ENCODE measurements around the gene CHST9.
"Not testable (repeated sequence)": the region's sequence is repeated elsewhere in the genome, so short reads cannot be mapped to it uniquely, and the experiment has no call there.

The CHST9 gene

DNA sequence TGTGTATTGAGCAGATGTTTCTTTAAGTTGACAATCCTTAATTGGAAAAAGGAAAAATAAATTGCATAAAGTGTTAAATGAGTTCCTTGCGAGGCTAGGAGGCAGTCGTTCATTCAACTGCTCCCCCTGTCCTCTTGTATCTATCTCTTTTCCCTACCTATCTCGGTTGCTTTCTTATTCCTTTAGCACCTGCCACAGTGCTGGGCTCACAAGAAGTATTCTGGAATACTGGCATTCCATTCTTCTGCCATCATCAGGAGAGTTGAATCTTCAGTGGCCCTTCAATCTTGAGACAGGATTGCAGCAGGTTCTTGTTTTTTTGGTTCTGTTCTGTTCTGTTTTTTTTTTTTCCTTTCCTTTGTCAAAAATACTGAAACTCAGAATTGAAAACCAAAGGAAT, 176.5 kb downstream of the CHST9 start:
- in situ Hi-C loops (cut with HindIII; ENCODE audit: low sequenced_read_pairs), result no loop called here

DNA sequence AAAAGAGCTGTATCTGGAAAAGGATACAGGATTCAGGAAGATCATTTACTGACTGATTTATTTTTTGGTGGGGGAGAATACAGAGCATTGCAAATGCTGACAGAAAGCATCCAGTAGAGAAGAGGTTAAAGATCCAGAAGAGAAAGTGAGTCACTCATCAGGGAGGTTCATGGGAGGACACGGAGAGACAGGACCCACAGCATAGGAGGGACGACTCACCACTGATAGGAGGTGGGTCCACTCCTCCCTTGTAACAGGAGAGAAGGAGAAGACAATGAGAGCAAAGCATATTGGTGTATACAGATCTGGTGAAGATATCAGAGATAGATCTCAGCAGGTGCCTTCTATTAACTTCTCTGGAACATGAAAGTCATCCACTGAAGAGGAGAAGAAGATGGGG, 177.2 kb downstream of the CHST9 start:
- in situ Hi-C loops (cut with HindIII; ENCODE audit: low sequenced_read_pairs), result no loop called here

DNA sequence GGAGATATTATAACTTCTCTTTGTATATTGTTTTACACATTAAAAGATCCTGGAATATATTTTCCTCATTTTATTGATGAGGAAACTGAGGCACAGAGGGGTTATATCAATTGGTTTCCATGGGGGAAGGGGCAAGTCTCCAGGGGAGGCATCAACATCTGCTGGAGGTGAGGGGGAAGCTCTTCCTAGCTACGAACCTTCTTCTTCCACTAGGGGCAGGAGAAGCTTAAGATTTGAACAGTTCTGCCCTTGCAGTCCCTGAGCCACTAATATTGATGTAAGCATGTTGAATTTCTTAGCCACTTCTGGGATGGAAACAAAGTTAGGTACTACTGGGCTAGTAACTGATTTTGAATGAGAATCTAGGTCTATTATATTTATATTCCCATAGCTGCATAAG, 179.5 kb downstream of the CHST9 start:
- in situ Hi-C loops (cut with HindIII; ENCODE audit: low sequenced_read_pairs), result no loop called here

DNA sequence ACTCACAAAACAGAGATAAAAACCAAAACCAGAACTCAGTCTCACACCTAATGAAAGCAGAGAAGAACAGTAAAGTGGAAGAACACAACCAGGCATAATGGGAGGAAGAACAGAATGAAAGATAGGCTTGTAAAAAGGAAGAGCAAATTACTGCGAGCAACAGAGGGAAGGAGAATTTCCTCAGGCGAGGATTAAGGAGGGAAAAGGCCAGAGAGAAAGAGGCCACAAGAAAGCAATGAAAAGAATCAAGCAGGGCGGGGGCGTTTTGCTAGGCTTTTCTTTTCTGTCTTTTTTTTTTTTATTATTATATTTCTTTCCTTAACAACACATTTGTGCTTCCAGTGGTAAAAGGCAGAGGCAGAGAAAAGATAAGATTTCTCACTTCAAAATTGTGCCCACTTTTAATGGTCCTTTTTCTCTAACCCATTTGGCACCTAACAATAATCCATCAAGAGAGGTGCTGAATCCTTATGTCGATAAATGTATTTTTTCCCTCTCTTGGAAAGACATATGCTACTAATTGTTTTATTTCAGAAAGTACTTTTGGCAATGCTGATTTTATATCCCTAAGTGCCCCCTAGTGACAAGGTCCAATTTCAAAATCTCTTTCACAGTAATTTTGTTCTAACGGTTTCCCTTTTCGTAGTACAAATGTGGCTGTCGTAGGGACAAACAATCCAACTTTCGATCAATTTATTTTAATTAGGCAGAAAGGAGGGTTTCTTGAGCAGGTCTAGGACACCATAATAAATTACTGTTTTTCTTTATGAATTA, 180.9 kb downstream of the CHST9 start:
- in situ Hi-C loops (cut with HindIII; ENCODE audit: low sequenced_read_pairs), result no loop called here

DNA sequence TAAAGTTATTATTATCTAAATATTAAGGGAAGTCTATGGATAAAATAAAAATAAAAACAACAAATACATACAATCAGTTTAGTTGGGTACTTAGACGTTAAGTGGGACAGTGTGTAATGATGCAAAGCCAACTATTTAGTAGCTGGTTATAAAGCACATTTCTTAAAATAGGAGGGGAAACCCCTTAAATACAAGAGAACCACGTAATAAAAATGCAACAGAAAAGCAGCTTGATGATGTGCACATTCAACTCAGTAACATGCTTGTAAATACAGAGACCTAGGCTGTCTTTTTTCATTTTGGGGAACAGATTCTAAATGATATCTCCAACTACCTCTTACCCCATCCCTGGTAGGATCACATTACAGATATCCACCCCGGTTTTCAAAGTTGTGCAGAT, 185.3 kb downstream of the CHST9 start:
- in situ Hi-C loops (cut with HindIII; ENCODE audit: low sequenced_read_pairs), result no loop called here

DNA sequence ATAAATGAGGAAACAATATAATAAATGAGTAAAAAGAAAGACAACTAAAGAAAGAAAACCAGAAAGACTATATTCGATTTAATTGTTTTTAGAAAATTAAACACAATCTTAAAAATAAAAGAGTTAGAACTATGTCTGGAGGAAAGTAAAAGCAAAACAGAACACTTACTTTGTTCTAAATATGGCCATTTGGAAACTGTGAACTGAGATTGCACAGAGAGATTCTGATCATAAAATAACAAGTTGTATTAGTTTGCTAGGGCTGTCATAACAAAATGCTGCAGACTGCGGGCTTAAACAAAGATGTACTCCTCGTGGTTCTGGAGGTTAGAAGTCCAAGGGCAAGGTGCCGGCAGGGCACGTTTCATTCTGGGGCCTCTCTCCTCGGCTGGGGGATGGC, 191.5 kb downstream of the CHST9 start:
- in situ Hi-C loops (cut with HindIII; ENCODE audit: low sequenced_read_pairs), result no loop called here

DNA sequence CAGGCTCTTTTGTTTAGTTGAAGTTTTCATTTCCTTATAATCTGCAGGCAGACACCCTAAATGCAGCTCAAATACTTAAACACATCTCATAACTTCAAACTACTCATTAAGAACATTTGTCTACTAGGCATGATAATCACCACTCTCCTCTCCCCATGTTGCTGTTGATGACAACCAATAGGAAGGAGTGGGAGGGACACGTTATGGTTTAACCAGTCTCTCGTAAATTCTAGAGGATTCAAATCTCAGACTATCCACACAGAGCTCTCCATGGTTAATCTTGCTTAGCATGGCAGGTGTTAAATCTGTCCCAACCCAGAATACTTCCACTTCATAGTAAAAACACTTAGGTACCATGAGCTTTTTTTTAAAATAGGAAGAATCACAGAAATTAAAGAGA, 192.2 kb downstream of the CHST9 start:
- in situ Hi-C loops (cut with HindIII; ENCODE audit: low sequenced_read_pairs), result no loop called here

DNA sequence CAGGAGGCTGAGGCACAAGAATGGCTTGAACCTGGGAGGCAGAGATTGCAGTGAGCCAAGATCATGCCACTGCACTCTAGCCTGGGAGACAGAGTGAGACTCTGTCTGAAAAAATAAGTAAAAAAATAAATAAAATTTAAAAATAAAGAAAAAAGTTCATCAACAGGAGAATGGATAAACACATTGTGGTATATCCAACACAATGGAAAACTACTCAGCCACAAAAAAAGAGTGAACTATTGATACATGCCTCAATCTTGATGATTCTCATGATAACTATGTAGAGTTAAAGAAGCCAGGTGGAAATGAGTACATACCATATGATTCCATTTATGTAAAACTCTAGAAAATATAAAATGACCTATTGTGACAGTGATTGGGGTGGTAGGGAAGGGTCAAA, 195.3 kb downstream of the CHST9 start:
- in situ Hi-C loops (cut with HindIII; ENCODE audit: low sequenced_read_pairs), result no loop called here

DNA sequence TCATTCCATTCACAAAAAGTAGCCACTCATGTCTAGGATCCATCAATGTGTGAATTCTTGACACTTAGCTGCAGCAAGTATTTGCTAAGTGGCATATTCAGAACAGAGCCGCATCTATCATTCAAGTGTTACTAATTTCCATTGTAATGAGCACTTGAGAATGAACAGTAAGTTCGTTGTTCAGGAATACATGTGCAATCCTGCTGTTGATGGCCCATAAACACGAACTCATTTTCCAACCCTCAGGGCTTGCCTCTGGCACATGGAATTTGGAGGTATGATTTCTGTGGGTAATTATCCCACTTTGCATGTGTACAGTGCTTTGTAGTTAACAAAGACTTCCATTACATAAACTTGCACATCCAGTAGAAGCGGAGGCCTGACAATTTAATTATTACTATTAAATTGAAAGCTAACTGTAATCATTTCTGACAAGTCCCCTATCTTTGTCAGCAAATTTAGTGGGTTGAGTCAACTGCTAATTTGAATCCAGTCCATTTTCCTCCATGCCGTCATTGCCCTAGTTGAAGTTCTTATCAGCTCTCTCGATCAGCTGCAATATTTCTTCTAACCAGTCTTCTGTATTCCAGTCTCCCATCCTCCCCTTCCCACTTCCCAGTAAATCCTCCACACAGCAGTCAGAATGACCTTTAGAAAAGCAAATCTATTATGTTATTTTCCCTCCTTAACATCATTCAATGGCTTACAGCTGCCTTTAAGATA, 203.6 kb downstream of the CHST9 start:
- in situ Hi-C loops (cut with HindIII; ENCODE audit: low sequenced_read_pairs), result no loop called here

DNA sequence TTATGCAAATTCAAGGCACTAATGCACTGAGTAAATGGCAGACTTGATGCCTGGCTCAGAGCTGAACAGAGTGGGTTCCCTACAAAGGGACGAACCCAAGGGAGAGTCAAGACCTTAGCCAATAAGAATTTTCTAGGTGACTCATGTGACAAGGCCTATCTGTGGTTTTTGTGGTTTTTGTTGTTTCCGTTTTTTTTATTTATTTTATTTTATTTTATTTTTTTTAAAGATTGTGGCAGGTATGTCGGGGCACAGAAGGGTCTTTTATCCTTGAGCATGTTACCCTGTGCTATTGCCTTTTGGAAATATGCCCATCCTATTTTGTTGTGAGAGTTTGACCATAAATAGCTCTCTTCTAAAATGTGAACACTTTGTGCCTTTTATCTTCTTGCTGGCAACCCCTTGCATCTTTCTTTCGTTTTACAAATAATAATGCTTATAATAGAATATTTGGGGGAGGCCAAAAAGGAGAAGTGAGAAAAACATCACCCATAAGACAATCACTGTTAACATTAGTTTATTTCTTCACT, 206.2 kb downstream of the CHST9 start:
- in situ Hi-C loops (cut with HindIII; ENCODE audit: low sequenced_read_pairs), result no loop called here

DNA sequence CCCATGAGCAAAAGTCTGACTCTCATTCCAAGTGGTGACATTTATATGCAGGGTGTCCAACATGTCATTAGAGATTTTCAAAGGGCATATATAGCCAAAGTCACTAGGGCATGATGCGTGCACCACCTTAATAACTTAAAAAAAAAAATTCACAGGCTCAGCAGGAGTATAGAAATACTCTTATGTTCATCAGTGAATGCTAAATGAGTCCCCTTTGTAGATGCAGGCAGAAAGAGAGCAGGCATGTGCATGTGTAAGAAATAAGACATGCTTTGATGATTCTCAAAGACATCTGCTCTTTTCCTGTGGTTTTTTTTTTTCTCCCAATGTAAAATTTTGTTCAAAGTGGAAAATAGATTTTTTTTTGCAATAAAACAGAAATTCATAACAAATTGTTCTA, 207.3 kb downstream of the CHST9 start:
- in situ Hi-C loops (cut with HindIII; ENCODE audit: low sequenced_read_pairs), result no loop called here

DNA sequence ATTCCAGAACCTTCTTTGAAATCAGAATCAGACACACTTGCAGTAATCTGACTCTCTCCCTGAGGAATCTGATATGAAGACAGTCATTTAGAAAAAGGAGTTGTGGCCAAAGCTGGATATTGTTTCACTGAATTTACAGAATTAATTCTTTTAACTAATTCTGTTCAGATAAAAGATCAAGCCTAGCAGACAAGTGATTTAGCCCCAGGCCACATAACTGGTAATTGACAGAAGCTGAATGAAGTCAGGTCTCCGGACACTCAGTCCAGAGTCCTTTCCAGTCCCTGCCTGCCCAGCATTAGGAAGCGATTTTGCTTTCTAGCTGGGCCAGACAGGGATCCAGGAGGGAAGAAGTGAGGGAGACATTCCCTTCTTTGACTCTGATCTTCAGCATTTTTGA, 208.9 kb downstream of the CHST9 start:
- in situ Hi-C loops (cut with HindIII; ENCODE audit: low sequenced_read_pairs), result no loop called here

DNA sequence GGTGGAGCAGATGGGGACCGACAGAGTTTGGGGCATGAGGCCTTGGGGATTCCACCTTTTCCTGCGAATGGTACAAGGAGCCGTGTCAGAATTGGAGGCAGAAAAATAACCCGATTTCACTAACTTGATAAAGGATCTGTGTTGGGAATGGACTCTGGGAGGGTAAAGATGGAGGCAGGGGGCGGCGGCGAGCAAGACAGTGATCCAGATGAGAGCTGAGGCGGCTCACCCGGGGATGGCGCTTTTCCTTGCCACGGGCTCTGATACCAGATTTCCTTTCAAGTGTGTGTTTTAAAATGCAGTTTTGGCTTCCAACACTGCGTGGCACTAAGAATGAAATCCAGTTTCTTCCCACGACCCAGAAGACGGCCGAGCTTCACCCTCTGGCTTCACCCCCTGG, 212.6 kb downstream of the CHST9 start:
- in situ Hi-C loops (cut with HindIII; ENCODE audit: low sequenced_read_pairs), result not testable (repeated sequence)

DNA sequence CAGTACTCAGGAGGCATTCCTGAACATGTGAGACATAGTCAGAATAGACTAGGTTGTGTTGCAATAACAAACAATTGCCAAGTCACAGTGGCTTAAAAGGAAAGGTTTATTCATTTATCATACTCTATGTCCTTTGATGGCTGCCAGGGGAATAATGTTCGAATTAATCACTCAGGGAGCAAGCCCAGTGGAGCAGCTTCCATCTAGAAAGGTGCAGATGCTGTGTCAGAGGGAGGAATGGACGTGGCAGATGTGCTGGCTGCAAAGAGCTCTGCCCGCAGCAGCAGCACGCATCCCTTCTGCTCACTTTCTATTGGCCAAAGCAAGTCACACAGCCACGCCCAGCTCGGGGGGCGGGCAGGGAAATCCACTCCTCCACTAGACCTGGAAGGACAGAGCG, 213.7 kb downstream of the CHST9 start:
- in situ Hi-C loops (cut with HindIII; ENCODE audit: low sequenced_read_pairs), result no loop called here

DNA sequence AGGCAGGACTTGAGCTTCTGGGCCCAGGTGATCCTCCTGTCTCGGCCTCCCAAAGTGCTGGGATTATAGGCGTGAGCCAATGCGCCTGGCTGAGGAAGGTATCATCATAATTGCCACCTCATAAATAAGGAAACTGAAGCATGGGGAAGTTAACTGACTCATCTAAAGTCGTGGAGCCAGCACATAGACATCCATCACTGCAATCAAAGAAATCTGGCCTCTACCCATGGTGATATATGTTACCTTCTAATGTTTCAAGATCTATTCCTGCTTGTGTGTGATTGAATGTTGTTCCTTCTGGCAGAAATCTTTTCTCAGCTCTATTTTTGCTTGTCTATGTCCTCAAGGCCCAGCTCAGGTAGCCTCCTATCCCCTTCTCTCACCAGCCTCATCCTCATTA, 214.5 kb downstream of the CHST9 start:
- in situ Hi-C loops (cut with HindIII; ENCODE audit: low sequenced_read_pairs), result no loop called here

DNA sequence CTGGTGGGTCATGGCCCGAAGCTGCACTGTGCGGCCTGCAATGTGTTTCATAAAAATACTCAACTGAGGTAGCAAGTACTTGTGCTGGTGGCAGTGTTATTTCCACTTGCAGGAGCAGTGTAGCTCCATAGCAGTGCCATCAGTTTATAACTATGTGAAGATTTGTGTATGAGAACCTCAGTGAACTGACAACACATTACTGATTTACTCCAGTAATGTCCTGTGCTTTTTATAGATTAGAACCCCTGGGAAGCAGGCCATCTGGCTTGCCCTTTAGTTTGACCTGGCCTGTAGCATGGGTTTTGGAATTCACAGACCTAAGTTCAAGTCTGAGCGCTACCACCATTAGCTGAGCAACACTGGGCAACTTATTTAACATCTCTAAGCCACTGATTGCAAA, 219.9 kb downstream of the CHST9 start:
- in situ Hi-C loops (cut with HindIII; ENCODE audit: low sequenced_read_pairs), result no loop called here

DNA sequence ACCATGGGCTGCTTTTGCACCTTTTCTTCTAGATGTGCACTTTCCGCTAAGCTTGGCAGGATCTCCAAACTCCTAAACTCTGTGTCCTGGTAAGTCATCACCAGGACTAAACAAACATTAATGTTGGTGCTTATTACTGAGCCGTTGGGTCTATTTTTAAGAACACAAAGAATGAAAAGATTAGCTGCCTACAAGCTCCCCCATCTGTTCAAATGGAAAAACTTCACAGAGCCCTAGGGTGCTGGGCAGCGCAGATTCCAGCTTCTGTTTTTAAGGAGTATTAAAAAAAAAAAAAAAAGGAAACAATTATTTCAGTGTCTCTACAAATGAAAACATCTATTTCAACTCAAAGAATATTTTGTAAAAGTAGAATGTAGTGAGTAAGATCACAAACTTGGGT, 221.8 kb downstream of the CHST9 start:
- in situ Hi-C loops (cut with HindIII; ENCODE audit: low sequenced_read_pairs), result no loop called here

DNA sequence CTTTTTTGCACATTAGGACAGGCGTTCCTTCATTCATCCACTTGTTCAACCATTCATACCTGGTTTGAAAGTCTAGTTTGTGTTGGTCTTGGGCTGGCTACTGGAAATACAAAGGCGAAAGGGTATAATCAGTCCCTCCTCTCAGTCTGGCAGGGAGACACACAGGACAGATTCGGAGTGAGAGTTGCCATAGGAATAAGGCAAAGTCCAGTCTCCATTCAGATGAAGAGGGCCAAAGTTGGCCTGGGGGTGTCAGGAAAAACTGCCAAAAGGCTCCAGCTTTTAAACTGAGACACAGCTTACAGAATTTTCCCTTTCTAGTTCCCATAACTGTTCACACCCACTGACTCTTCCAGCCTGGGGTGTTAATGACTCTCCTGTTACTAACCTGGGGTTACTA, 223.3 kb downstream of the CHST9 start:
- in situ Hi-C loops (cut with HindIII; ENCODE audit: low sequenced_read_pairs), result no loop called here

DNA sequence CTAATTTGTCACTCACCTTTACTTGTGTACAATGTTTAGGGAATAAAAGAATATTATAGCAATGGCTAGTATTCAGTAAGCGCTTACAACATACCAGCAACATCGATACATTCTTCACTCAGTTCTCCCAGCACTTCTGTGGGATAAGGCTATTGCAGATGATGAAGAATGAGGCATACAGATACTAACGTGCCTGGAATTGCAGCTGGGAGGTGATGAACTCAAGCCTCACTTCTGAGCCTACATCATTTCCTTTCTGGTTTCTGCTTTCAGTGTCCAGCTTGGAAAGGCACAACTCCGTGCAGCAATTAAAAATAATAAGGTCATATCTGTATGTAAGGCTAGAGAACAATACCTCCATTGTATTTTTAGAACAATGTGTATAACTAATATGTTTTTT, 224.2 kb downstream of the CHST9 start:
- in situ Hi-C loops (cut with HindIII; ENCODE audit: low sequenced_read_pairs), result no loop called here

DNA sequence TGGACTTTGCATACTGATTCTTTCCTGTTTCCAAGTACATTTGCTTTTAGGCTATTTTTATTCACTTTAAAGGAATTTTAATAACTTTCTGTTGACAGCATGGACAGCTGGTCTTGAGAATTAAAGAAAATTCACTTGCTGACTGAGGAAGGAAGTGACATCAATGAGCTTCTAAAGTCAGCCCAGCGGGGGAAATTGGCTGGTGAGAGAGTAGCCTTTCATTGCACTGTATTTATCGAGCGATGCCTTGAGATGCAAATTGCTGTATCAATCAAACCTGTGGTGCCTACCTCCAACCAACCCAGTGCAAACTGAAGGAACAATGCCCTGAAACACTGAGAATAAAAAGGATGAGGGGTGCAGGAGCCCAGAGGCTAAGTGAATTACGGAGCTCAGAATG, 228.2 kb downstream of the CHST9 start:
- in situ Hi-C loops (cut with HindIII; ENCODE audit: low sequenced_read_pairs), result no loop called here

DNA sequence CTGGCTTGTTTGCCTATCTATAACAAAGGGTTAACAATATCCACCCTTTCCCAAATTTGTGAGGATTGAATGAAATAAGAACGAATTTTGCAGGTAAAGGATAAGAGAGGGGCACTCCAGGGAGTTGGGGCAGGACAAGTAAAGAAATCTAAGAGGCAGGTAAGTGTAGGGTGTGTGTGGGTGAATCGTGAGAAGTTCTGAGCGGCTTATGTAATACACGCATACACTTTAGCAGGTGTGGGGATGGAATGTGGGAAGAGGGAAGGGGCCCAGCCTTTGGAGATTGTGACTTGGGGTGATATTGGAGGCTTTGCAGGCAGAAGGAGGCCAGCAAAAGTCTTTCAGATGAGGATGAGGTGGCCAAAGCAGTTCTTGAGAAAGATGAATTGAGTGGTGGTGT, 236.4 kb downstream of the CHST9 start:
- in situ Hi-C loops (cut with HindIII; ENCODE audit: low sequenced_read_pairs), result no loop called here

DNA sequence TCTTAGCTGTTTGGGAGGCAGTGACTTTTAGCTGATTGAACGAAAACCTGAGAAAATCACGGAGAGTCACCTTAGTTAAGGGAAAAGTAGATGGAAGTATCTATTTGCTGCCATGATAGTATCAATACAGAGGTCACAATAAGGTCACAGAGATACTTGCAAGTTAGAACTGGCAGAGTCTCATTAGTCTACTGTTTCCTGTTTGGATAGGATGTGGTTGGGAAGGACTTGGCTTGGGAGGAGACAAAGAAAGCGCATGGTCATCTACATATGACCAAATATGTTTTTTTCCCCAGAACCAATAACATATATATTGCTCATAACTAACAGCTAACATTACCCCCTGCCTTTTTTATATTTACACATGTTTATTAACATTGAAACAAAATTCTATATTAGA, 241.2 kb downstream of the CHST9 start:
- in situ Hi-C loops (cut with HindIII; ENCODE audit: low sequenced_read_pairs), result no loop called here
